NB4 (cell line): ENCODE data around the gene LRRC4B.

Source experiments
- DNase-seq: peaks from one replicate; pipeline ENCODE4 v3.0.0; 2010; ENCODE audit warnings: low read depth
- H3K4me3 ChIP-seq: one replicate; pipeline ENCODE4 v1.5.1; 2011; ENCODE audit warnings: mild to moderate bottlenecking, low read depth, low read length, moderate library complexity
- CTCF ChIP-seq: IDR thresholded peaks from one replicate; pipeline ENCODE4 v1.5.1; 2012; ENCODE audit warnings: low read depth, low read length
- MYC ChIP-seq: IDR thresholded peaks from 2 replicates; pipeline ENCODE4 v1.6.1; 2011; ENCODE audit warnings: low read depth, low read length
- POLR2A ChIP-seq: IDR thresholded peaks from 2 replicates; pipeline ENCODE4 v1.6.1; 2011; ENCODE audit warnings: mild to moderate bottlenecking; ENCODE audit not compliant: insufficient read length; ENCODE audit errors: extremely low read depth
- TF ChIP-seq, protein P1 (sequence below): IDR thresholded peaks from 2 replicates; pipeline ENCODE4 v1.6.1; 2011; ENCODE audit warnings: low read depth, low read length

Gene LRRC4B

DNA sequence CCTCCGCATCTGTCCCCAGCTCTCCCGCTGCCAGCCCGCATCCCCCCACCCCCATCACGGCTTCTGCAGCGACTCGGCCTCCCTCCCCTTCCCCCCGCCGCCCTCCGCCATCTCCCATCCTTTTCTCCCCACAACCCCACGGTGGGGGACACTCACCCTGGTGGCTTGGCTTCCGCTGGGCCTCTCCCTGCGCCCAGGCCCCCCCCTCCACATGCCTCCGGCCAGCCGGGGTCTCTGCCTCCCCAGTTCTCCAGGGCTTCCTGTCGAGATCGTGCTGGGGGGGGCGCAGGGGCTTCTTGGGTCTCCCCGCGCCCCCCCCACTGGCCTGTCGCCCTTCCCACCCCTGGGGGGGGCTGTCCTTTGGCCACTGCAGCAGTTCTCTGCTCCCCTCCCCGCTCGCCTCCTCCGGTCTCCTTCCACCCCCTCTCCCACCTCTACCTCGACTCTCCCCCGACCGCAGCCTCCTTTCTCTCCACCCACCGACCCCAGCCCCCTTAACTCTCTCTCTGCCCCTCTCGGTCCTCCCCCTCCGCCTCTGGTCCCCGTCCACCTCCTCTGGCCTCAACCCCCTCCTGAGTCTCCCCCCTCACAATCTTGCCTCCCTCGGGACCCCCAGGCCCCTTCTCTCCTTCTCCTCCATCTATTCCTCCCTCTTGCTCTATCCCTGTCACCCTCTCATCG, 17.1 kb downstream of the LRRC4B start:
- no peak for DNase-seq
- no peak overlapping the region for H3K4me3 ChIP-seq
- TF ChIP-seq, protein P1, sequence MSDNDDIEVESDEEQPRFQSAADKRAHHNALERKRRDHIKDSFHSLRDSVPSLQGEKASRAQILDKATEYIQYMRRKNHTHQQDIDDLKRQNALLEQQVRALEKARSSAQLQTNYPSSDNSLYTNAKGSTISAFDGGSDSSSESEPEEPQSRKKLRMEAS: no peak
- TF ChIP-seq CTCF: no peak
- TF ChIP-seq POLR2A: no peak
- no peak for TF ChIP-seq MYC

- H3K4me3 ChIP-seq: no peak overlapping the region
- DNase-seq: no peak
- TF ChIP-seq CTCF (no peak), POLR2A (no peak), MYC (no peak)
- TF ChIP-seq, protein P1: no peak
These were observed 17.7 kb downstream of the LRRC4B start for GRCh38 chr19:50550594-50550966.

DNA sequence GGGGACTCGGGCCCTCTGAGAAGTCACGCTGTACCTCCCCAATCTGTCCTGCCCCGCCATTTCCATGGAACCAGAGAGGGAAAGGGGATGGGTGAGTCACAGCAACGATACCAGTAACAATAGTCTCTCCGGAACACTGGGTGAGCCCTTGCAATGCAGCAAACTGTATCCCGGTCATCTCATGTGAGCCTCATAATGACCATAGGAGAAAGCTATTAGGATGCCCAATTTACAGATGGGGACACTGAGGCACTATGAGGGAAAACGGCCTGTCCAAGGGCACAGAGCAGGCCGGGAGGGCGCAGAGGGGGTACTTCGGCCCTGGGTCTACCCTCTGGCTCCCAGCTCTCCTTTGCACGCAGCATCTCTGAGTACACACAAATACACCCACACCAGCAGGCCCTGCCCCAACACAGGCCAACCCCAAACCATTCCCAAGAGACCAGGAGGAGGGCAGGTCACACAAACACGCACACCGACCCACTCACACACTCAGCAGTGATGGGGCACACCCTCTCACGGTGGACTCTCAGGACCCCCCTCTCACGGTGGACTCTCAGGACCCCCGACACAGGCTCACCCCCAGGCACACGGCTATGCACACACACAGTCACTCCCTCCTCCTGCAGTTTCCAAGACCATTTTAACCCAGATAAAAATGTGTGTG, 18.2 kb downstream of the LRRC4B start:
- TF ChIP-seq, protein P1: no peak
- TF ChIP-seq MYC (no peak), POLR2A (no peak), CTCF (no peak)
- no peak overlapping the region for H3K4me3 ChIP-seq
- DNase-seq: no peak

GRCh38 chr19:50549059-50549926, 18.9 kb downstream of the LRRC4B start:
- no peak overlapping the region for H3K4me3 ChIP-seq
- no peak for DNase-seq
- TF ChIP-seq MYC (no peak), CTCF (no peak), POLR2A (no peak)
- TF ChIP-seq, protein P1: no peak

DNA sequence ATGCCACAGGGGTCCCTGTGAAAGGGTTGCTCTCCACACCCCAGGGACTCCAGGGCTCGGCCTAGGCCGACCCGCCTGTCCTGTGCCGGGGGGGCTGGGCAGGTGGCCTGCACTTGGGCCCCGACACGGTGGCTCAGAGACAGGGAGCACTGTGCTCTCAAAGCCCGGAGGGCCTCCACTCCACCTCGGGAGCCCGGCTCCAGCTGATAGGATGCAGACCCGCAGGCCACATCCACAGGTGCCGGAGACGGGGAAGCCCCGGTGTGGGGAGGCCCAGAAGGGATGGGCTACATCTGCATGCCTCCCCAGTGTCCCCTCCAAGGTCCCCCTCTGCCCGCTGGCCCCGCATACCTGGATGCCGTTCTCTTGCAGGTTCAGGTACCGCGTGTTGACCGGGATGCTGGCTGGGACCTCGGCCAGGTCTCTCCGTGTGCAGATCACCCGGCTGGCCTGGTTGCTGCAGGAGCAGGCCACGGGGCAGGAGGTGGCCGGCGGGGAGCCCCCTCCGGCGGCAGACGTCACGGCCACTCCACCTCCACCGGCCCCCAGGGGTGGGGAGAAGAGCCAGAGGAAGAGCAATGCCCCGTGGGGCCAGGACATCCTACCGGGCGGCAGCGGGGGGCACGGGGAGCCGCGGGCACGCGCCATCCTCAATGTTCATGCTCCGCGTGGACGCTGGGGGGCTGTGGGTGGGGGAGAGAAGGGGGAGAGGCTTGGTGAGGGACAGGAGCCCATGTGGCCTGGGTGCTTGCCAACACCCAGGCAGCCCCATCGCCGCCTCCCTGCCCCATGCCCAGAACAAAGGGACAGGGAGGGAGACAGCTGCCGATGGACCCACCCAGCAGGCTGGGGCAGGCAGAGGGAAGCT, 19.8 kb downstream of the LRRC4B start:
- TF ChIP-seq CTCF: no peak
- TF ChIP-seq, protein P1: no peak
- no peak for TF ChIP-seq POLR2A
- no peak for TF ChIP-seq MYC
- H3K4me3 ChIP-seq: no peak overlapping the region
- DNase-seq: no peak
